ENCODE data around the gene ABCG1. TPM values are rescaled to one million over a fixed set of nuclear protein-coding genes. Genes with fewer than 3 reads are reported as not detected.

ABCG1 gene
- polyA plus RNA-seq, 1 donor from 2014 or later = 14.2 TPM

DNA sequence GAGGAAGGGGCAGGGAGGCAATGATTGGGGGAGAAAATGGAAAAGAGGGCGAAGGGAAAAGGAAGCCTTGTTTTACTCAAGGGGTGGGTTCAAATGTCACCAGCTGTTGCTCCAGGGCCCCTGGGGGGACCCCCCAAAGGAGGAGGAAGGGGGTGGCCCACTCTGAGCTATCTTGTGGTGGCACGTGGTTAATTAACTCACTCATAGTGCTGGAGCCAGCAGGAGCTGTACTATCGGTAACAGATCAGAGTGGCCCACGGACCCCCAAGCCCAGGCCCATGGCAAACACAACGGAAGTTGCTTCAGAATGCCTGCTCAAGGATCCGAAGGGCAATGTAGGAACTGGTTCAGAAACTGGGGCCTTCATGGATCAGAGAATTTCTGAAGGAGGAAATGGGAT, 124.6 kb downstream of the ABCG1 start:
- H3K4me2 ChIP-seq (ENCODE audit: low read length) = no peak overlapping the region
- H3K27ac ChIP-seq (ENCODE audit: low read length) = no peak overlapping the region
- H3K9me2 ChIP-seq (ENCODE audit: insufficient read depth, low read length) = no peaks in the 10 kb centered on the region
- TF ChIP-seq RAD21 (conservative IDR thresholded peaks at IDR 0.05) (no peak), SMC3 (conservative IDR thresholded peaks at IDR 0.05; ENCODE audit: poor library complexity) (no peak), POLR2AphosphoS5 (IDR thresholded peaks at IDR 0.05) (no peak), EP300 (conservative IDR thresholded peaks at IDR 0.05; ENCODE audit: poor library complexity, severe bottlenecking) (no peak), MXI1 (conservative IDR thresholded peaks at IDR 0.05; ENCODE audit: poor library complexity, severe bottlenecking) (no peak), TAF1 (IDR thresholded peaks at IDR 0.05; ENCODE audit: low read depth) (no peak), EZH2 (IDR thresholded peaks at IDR 0.05; ENCODE audit: borderline replicate concordance, insufficient read depth, low read length, poor library complexity, severe bottlenecking) (no peak)
- TF ChIP-seq, protein P1, sequence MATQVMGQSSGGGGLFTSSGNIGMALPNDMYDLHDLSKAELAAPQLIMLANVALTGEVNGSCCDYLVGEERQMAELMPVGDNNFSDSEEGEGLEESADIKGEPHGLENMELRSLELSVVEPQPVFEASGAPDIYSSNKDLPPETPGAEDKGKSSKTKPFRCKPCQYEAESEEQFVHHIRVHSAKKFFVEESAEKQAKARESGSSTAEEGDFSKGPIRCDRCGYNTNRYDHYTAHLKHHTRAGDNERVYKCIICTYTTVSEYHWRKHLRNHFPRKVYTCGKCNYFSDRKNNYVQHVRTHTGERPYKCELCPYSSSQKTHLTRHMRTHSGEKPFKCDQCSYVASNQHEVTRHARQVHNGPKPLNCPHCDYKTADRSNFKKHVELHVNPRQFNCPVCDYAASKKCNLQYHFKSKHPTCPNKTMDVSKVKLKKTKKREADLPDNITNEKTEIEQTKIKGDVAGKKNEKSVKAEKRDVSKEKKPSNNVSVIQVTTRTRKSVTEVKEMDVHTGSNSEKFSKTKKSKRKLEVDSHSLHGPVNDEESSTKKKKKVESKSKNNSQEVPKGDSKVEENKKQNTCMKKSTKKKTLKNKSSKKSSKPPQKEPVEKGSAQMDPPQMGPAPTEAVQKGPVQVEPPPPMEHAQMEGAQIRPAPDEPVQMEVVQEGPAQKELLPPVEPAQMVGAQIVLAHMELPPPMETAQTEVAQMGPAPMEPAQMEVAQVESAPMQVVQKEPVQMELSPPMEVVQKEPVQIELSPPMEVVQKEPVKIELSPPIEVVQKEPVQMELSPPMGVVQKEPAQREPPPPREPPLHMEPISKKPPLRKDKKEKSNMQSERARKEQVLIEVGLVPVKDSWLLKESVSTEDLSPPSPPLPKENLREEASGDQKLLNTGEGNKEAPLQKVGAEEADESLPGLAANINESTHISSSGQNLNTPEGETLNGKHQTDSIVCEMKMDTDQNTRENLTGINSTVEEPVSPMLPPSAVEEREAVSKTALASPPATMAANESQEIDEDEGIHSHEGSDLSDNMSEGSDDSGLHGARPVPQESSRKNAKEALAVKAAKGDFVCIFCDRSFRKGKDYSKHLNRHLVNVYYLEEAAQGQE (IDR thresholded peaks at IDR 0.05; ENCODE audit: borderline replicate concordance) = no peak
- TF ChIP-seq, protein P2, sequence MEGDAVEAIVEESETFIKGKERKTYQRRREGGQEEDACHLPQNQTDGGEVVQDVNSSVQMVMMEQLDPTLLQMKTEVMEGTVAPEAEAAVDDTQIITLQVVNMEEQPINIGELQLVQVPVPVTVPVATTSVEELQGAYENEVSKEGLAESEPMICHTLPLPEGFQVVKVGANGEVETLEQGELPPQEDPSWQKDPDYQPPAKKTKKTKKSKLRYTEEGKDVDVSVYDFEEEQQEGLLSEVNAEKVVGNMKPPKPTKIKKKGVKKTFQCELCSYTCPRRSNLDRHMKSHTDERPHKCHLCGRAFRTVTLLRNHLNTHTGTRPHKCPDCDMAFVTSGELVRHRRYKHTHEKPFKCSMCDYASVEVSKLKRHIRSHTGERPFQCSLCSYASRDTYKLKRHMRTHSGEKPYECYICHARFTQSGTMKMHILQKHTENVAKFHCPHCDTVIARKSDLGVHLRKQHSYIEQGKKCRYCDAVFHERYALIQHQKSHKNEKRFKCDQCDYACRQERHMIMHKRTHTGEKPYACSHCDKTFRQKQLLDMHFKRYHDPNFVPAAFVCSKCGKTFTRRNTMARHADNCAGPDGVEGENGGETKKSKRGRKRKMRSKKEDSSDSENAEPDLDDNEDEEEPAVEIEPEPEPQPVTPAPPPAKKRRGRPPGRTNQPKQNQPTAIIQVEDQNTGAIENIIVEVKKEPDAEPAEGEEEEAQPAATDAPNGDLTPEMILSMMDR (IDR thresholded peaks at IDR 0.05; ENCODE audit: poor library complexity, severe bottlenecking) = no peak
- no peaks in the 10 kb centered on the region for H3K79me2 ChIP-seq (replicated peaks; ENCODE audit: insufficient read depth, low read length)
- H3K36me3 ChIP-seq (ENCODE audit: insufficient read depth, low read length) = no peaks in the 10 kb centered on the region
- H3K9me3 ChIP-seq (ENCODE audit: low read length) = no peaks in the 10 kb centered on the region
- no peak overlapping the region for H2AFZ ChIP-seq (ENCODE audit: low read depth, low read length)
- no peak overlapping the region for H3K4me3 ChIP-seq (ENCODE audit: low read length)
- no peaks in the 10 kb centered on the region for H3F3A ChIP-seq (ENCODE audit: insufficient read depth, low read length, poor library complexity, severe bottlenecking)
- no peaks in the 10 kb centered on the region for H3K27me3 ChIP-seq (ENCODE audit: insufficient read depth, low read depth, low read length)
- no peak overlapping the region for H3K9ac ChIP-seq (ENCODE audit: low read length)
- no peaks in the 10 kb centered on the region for H4K20me1 ChIP-seq (ENCODE audit: insufficient read depth)

DNA sequence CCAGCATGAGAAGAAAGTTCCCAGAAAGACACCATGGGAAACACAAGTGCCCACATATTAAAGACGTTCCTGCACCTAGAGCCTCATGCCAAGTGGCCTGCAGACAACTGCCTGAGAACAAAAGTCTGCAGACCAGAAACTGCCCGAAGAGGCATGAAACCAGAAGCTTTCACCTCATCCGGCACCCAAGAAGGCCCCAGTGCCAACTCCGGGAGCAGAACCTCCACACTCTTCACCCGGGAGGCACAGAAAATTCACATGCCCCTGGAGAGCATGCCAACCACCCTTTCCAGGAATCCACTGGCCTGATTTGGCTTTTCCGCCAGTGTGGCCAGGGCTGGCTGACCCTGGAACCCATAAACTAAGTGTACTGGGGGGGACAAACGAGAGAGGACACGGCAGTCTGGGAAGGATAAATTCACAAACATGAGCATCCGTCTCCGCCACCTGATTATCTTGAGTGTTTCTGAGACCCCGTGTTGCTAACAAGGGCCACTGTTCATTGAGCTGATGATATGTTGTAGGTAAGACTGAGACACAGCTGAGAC, 125.1 kb downstream of the ABCG1 start:
- TF ChIP-seq, protein P1 (IDR thresholded peaks at IDR 0.05; ENCODE audit: borderline replicate concordance) = no peak
- TF ChIP-seq SMC3 (conservative IDR thresholded peaks at IDR 0.05; ENCODE audit: poor library complexity) (no peak), EP300 (conservative IDR thresholded peaks at IDR 0.05; ENCODE audit: poor library complexity, severe bottlenecking) (no peak), RAD21 (conservative IDR thresholded peaks at IDR 0.05) (no peak), EZH2 (IDR thresholded peaks at IDR 0.05; ENCODE audit: borderline replicate concordance, insufficient read depth, low read length, poor library complexity, severe bottlenecking) (no peak), POLR2AphosphoS5 (IDR thresholded peaks at IDR 0.05) (no peak), TAF1 (IDR thresholded peaks at IDR 0.05; ENCODE audit: low read depth) (no peak), MXI1 (conservative IDR thresholded peaks at IDR 0.05; ENCODE audit: poor library complexity, severe bottlenecking) (no peak)
- TF ChIP-seq, protein P2 (IDR thresholded peaks at IDR 0.05; ENCODE audit: poor library complexity, severe bottlenecking) = no peak
- no peak overlapping the region for H3K4me2 ChIP-seq (ENCODE audit: low read length)
- H3K9me3 ChIP-seq (ENCODE audit: low read length) = no peaks in the 10 kb centered on the region
- no peaks in the 10 kb centered on the region for H4K20me1 ChIP-seq (ENCODE audit: insufficient read depth)
- H2AFZ ChIP-seq (ENCODE audit: low read depth, low read length) = no peak overlapping the region
- no peaks in the 10 kb centered on the region for H3K36me3 ChIP-seq (ENCODE audit: insufficient read depth, low read length)
- H3K27ac ChIP-seq (ENCODE audit: low read length) = no peak overlapping the region
- H3K79me2 ChIP-seq (replicated peaks; ENCODE audit: insufficient read depth, low read length) = no peaks in the 10 kb centered on the region
- H3F3A ChIP-seq (ENCODE audit: insufficient read depth, low read length, poor library complexity, severe bottlenecking) = no peaks in the 10 kb centered on the region
- no peaks in the 10 kb centered on the region for H3K27me3 ChIP-seq (ENCODE audit: insufficient read depth, low read depth, low read length)
- no peaks in the 10 kb centered on the region for H3K9me2 ChIP-seq (ENCODE audit: insufficient read depth, low read length)
- H3K4me3 ChIP-seq (ENCODE audit: low read length) = no peak overlapping the region
- no peak overlapping the region for H3K9ac ChIP-seq (ENCODE audit: low read length)
